ENCODE data around the gene IQSEC3.

The IQSEC3 gene

DNA sequence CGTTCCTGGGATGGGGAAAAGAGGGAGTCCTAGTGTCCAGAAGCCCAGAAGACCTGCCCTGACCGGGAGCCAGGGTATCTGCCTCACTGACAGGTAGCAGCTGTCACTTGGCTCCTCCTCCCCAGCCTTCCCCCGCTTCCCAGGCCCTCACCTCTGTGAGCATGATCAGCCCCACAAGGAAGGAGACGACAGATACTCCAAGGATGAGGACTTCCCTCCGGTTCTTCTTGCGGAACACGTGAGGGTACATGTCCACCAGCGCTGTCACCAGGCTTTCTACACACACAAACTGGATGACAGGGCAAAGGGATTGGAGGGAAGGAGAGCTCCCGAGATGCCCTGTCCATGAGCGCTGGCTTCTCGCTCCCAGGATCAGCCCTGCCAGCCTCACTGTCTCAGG is 157.3 kb downstream of the IQSEC3 start:
- no peak for DNase-seq

DNA sequence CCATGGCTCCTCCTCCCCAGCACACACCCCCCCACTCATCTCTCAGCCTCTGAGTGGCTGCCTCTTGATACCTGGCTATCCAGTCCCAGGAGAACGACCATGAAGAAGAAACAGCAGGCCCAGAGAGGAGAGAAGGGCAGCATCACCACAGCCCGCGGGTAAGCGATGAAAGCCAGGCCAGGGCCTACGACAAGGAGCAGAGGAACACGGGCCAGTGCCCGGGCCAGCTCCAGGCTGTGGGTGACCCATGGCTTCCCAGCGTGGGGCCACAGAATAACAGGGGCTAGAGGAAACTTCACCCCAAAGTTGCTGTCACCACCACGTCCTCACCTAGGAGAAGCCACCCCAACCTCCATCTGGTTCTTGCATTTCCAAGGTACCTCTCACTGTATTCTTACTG is 157.8 kb downstream of the IQSEC3 start:
- DNase-seq, result no peak

DNA sequence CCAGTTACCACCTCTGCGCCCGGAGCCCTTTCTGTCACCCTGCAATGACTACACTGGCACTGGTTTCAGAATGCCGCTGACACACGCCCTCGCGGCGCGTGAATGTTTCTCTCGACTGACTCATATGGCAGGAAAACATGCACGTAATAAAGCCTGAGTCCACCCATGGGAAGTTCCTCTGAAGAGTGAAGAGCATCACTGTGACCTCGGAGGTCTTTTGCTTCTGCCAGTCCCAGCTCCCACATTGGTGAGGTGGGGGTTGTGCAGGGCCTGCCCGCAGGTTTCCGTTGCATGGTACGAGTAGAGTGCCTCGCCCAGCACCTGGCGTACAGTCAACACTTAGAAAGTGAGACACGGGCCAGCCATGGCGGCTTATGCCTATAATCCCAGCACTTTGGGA is 158.4 kb downstream of the IQSEC3 start:
- DNase-seq, result no peak

DNA sequence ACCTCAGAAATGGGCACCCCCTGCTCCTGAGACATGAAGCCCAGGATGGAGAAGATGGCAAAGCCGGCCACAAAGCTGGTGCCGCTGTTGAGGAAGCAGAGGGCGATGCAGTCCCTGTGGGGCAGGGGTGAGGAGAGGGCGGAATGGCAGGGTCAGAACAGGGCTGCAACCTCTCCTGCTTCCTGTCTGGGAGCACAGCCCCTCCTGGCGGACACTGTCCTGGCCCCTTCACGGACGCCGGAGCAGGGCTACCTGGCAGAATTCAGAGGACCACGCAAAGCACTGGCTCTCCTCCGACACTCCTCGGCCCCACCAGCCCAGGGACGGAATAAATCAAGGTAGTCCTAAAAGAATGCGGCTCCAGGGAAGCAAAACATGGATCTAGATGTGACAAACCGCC is 159.8 kb downstream of the IQSEC3 start:
- DNase-seq, result no peak

DNA sequence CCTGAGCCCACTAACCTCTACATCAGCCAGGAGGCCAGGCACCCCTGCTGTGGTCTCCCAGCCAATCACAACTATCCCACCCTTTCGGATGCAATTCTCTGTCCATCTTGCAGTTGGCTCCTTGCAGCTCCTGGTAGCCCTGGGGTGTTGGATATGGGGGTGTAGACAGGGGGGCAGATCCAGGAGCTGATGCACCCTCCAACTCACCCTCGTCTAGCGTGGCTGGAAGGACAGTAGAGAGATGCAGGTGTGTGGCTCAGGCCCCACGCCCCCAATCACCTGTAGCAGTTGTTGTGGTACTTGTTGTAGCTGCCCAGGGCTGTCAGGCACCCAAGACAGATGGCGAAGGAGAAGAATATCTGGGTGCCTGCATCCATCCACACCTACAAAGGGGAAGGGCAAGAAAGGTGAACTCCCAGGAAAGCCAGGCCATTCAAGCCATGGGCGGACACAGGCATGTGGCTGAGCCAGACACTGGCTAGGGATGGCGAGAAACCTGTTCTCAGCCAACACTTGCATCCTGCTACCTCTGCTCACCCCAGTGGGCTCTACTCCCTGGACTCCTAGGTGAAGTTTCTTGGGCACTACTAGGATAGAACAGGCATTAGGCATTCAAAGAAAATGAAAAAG is 160.8 kb downstream of the IQSEC3 start:
- DNase-seq, result no peak
